H4 (cell line): ENCODE data around the gene DNAJB11. TPM values are rescaled to one million over a fixed set of nuclear protein-coding genes. Genes with fewer than 3 reads are reported as not detected.
"Not testable (repeated sequence)": the region's sequence is repeated elsewhere in the genome, so short reads cannot be mapped to it uniquely, and the experiment has no call there.

Experiments used
- DNase-seq: peaks from one replicate; pipeline ENCODE4 v3.0.0-alpha.2; 2015; ENCODE audit warnings: low spot score
- total RNA-seq: library from RNA; depleted of rRNA; stranded (reverse); fragments of >200 nt; shearing (Covaris generic); gene quantifications from 2 replicates; pipeline ENCODE4 v1.2.3, GENCODE V29; 2014

Gene DNAJB11
- total RNA-seq, 1 experiment from 2014 or later: 159 TPM

GRCh38 chr3:186552408-186553031 is 18.0 kb upstream of the DNAJB11 start:
- DNase-seq: no peak

DNA sequence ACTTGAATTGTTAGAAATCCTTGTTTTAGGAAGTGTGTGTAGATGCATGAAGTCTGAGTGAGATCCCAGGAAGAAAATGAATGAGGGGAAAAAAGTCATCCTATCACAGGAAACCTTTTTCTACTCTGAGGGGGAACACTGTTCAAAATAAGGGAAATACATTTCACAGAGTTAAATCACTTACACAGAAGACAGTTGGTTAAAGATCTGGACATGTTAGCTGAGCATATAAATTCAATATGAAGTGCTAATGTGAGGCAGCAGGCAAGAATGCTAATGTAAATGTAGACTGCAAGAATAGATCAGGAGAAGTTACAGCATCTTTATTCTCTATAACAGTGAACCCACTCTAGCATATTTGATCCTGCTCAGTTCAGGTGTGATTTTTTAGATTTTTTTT is 5.9 kb upstream of the DNAJB11 start:
- DNase-seq: no peak

DNA sequence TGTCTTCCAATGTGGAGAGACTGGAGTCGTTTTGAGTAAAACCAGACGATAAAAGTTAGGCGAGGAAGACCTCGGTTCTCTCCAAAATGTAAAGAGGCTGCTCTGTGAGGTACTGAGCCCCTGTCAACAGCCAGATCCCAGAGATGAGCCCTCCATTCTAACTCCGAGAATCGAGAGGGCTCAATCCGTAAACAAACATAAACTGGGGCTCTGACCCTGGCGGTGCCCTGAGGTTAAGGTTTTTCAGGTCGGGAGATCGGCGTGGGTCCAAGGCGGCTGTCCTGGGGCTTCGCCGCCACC is 3.8 kb upstream of the DNAJB11 start:
- no peak for DNase-seq

GRCh38 chr3:186567072-186567921 is 3.2 kb upstream of the DNAJB11 start, which contains the start of gene TBCCD1:
Gene TBCCD1, minus strand, starts transcription at chr3:186567339. Its CDS starts 3,010 bp downstream, at chr3:186564329.
- DNase-seq: peak; percentile 83

GRCh38 chr3:186569361-186569760 is 1.2 kb upstream of the DNAJB11 start:
- DNase-seq: not testable (repeated sequence)

DNA sequence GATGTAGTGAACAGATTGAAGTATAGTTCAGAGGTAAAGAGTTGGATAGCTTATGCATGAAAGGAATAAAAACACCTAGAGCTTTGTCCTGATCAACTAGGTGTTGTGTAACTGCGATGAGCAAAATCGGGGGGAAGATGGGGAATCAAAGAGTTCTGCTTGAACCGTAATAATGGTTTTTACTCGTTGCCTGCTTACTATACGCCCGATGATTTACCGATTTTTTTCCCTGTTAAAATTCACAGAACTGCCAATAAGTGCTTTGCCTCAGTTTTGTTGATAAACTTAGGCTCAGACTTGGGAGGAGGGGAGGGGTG is 783 bp upstream of the DNAJB11 start:
- DNase-seq: no peak

GRCh38 chr3:186570941-186571643 is 572 bp downstream of the DNAJB11 start:
- no peak for DNase-seq

GRCh38 chr3:186571644-186572013 is 1.1 kb downstream of the DNAJB11 start:
- no peak for DNase-seq

DNA sequence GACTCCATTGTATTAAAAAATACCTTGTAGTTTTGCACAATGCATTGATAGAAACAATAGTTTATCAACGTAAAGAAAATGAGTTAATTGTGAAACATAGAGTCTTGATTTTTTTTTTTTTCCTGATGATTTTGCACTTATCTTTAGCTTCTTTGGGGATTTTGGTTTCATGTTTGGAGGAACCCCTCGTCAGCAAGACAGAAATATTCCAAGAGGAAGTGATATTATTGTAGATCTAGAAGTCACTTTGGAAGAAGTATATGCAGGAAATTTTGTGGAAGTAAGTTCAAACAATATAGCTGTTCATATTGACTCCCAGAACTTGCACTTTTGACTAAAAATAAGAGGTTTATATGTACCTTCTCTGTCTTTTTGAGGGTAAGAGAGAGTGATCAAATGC is 7.0 kb downstream of the DNAJB11 start:
- no peak for DNase-seq

GRCh38 chr3:186580785-186581184 is 10.3 kb downstream of the DNAJB11 start:
- no peak for DNase-seq

GRCh38 chr3:186582541-186582940 is 12.0 kb downstream of the DNAJB11 start:
- DNase-seq: no peak

DNA sequence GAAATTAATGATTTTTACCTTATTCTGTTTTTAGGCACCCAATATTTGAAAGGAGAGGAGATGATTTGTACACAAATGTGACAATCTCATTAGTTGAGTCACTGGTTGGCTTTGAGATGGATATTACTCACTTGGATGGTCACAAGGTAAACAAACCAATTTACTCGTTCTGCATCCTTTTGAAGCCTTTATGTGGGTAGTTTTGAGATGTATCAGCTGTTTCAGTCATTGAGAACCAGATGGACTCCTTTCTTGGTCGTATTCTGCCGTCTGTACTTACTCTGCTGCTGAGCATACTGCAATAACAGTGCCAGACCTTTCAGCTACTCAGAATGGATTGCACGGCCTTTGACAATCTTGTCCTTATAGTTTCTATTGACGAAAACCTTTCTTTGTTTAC is 13.3 kb downstream of the DNAJB11 start:
- no peak for DNase-seq

DNA sequence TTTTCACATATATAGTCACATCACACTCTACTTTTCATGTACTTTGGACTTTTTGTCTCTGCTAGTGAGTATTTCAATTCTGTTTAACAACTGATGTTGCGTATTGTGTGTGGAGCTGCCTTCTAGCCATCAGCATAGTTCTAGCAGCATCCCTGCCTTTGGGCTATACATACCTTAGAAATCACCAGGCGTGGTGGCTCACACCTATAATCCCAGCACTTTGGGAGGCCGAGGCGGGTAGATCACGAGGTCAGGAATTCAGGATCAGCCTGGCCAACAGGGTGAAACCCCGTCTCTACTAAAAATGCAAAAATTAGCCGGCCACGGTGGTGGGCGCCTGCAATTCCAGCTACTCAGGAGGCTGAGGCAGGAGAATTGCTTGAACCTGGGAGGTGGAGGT is 15.7 kb downstream of the DNAJB11 start:
- not testable (repeated sequence) for DNase-seq

- DNase-seq: no peak
These were observed 16.7 kb downstream of the DNAJB11 start for GRCh38 chr3:186587183-186587582.

GRCh38 chr3:186588632-186589031 is 18.1 kb downstream of the DNAJB11 start:
- DNase-seq: no peak

GRCh38 chr3:186589121-186589520 is 18.6 kb downstream of the DNAJB11 start:
- DNase-seq: no peak

GRCh38 chr3:186589856-186590579 is 19.5 kb downstream of the DNAJB11 start:
- DNase-seq: no peak

DNA sequence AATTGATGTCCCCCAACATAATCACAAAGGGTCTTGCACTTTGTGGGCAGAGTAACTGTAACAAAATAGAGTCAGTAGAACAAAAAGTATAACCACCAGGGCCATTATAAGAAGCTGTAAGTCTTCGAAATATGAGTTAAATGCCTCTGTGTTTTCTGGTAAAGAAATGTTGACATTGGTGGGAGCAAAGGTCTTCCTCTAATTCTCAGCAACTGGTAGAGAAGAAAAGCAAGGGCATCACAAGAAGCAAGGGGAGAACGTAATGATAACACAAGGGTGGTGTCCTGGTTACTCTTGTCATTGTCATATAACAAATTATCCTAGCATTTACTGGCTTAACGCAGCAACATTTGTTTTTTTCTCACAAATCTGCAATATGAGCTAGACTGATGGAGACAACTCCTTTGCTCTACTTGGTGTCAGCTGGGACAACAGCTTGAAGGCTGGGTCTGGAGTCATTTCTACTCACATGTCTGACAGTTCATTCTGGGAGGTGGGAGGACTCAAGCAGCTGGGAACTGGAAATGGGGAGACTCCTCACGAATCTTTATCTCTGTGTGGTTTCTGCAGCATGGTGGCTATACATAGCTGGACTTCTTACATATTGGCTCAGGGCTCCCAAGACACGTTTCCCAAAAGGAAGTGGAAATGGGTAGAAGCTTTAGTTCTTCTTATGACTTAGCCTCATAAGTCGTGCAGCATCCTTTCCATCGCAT is 20.2 kb downstream of the DNAJB11 start:
- DNase-seq: no peak

- DNase-seq: no peak
These were observed 22.2 kb downstream of the DNAJB11 start for GRCh38 chr3:186592682-186593081.

- no peak for DNase-seq
These were observed 23.3 kb downstream of the DNAJB11 start for GRCh38 chr3:186593862-186594261.

- DNase-seq: no peak
These were observed 24.1 kb downstream of the DNAJB11 start for GRCh38 chr3:186594591-186595113.
